NOMO-1 (cell line): ENCODE measurements around the gene FANK1.
"Not testable (repeated sequence)": the region's sequence is repeated elsewhere in the genome, so short reads cannot be mapped to it uniquely, and the experiment has no call there.

Experiments used
- DNase-seq, 2 experiments: peaks; one replicate each; lab custom pipeline; 2025; ENCODE audit not compliant: unreplicated experiment in 2 of 2; lab: John Stamatoyannopoulos, UW

FANK1 gene

DNA sequence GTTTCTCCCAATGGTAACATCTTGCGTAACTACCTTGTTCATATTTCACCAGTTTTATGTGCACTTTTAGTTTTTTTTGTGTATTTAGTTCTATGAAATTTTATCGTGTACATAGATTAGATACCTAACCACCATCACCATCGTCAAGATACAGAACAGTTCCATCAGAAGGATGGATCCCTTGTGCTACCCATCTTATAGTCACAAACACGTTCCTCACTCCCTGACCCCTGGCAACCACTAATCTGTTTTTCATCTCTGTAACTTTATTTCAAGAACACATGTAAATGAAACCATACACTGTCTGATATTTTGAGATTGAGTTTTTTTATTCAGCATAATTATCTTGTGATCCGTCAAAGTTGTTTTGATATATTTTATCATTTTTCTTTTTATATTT, 29.9 kb downstream of the FANK1 start:
- DNase-seq = no peak

- DNase-seq = not testable (repeated sequence)
Measured at GRCh38 chr10:125927265-125927664, 30.9 kb downstream of the FANK1 start.

GRCh38 chr10:125928928-125929585, 32.7 kb downstream of the FANK1 start:
- DNase-seq = no peak

- DNase-seq = no peak
Measured at GRCh38 chr10:125929618-125930017, 33.3 kb downstream of the FANK1 start.

DNA sequence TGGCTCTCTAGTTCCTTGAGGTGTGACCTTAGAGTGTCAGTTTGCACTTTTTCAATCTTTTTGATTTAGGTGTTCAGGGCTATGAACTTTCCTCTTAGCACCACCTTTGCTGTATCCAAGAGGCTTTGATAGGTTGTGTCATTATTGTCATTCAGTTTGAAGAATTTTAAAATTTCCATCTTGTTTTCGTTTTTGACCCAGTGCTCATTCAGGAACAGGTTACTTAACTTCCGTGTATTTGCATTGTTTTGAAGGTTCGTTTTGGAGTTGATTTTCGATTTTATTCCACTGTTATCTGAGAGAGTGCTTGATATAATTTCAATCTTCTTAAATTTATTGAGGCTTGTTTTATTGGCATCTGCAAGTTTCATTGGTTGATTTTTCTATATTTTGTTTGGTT, 37.3 kb downstream of the FANK1 start:
- no peak for DNase-seq

GRCh38 chr10:125936331-125936730, 40.0 kb downstream of the FANK1 start:
- DNase-seq = no peak

GRCh38 chr10:125940515-125940914, 44.2 kb downstream of the FANK1 start:
- no peak for DNase-seq

GRCh38 chr10:125951290-125951689, 54.9 kb downstream of the FANK1 start:
- no peak for DNase-seq

GRCh38 chr10:125953778-125954385, 57.5 kb downstream of the FANK1 start:
- no peak for DNase-seq

- DNase-seq = no peak
Measured at GRCh38 chr10:125955766-125956165, 59.4 kb downstream of the FANK1 start.

DNA sequence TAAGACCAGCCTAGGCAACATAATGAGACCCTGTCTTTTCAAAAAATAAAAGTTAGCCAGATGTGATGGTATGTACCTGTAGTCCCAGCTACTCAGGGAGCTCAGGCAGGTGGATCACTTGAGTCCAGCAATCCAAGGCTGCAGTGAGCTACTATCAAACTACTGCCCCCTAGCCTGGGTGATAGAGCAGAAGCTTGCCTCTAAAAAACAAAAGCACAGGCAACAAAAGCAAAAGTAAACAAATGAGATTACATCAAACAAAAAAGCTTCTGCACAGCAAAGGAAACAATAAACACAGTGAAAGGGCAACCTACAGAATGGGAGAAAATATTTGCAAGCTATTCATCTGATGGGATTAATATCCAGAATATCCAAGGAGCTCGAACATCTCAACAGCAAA, 65.4 kb downstream of the FANK1 start:
- no peak for DNase-seq

- DNase-seq = no peak
Measured at GRCh38 chr10:125962200-125962599, 65.8 kb downstream of the FANK1 start.

- no peak for DNase-seq
Measured at GRCh38 chr10:125964558-125964957, 68.2 kb downstream of the FANK1 start.

GRCh38 chr10:125967533-125967932, 71.2 kb downstream of the FANK1 start:
- DNase-seq = no peak

- DNase-seq = not testable (repeated sequence)
Measured at GRCh38 chr10:125970077-125970630, 73.8 kb downstream of the FANK1 start.

- no peak for DNase-seq
Measured at GRCh38 chr10:125976960-125977605, 80.7 kb downstream of the FANK1 start.

- DNase-seq = no peak
Measured at GRCh38 chr10:125979976-125980375, 83.6 kb downstream of the FANK1 start.

DNA sequence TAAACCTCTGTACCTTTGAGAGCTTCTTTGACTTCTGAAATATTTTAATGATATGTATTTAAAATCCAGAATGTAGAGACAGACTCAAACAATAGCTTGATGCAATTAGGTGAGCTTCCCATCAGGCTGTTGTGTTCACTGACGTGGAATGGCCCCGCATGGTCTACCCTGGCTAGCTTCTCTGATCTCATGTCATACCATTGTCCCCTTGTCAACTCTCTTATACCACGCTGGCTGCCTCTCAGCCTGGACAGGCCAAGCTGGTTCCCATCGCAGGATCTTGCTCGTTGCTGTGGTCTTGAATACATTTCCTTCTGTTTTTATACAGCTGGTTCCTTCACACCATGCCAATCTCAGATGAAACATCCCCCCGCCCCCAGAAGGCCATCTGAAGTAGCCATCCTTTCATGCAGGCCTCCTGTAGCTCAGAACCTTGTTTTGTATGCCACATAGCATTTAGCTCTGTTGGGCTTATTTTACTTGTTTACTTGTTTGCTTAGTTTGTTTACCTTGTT, 84.2 kb downstream of the FANK1 start:
- no peak for DNase-seq

DNA sequence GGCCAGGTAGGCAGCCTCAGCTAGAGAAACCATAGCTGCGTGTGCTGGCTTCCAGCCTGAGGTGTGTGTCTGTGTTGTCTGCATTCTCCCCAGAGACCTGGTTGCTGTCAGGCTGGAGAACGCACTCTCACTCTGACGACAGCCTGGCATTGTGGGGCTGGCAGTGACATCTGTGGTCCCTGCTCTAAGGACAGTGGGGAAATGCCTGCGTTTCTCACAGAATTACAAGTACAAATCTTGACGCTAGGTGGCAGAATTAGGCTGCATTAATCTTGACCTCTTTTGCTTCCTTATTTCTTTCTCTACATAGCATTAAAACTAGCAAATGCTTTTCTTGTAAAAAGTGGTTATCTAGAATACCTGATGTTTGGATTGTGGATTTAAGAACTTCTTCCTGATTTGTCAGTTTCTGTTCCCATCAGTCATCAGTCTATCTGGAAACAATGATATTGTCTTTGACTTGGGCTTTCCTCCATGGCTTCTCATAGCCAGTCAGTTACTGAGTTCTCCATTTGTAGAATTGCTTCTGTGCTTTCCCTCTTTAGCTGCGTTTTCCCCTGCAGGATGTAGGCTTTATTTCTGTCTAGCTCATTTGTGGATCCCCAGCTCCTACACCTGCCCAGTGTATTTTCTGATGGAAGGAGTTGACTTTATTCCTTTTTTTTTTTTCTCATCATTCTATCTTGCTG, 86.0 kb downstream of the FANK1 start:
- DNase-seq = peak; percentile 21 to 58

DNA sequence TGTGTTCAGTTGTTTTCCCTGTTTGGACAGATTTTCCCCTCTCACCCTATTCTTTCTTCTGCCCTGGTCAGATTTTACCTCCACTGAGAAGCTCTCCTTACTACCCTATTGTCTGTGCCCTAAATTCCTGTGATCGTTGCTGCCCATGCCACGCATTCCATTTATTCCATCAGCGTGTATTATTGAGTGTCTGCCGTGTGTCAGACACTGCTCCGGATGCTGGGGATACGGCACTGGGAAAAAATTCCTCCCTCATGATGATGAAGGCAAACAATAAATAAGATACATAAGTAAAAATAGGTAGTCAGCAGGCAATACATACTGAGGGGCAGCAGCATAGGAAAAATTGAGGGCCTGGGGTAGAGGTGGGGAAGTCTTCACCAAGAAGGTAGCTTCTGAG, 86.8 kb downstream of the FANK1 start:
- no peak for DNase-seq

- DNase-seq = no peak
Measured at GRCh38 chr10:125983656-125984055, 87.3 kb downstream of the FANK1 start.
